ENCODE data around the gene PRSS33.

The PRSS33 gene

GRCh38 chr16:2786061-2786825 lies 1.1 kb downstream of the PRSS33 start:
- H3K4me3 ChIP-seq (replicated peaks; ENCODE audit: low read depth, low read length) = no peak overlapping the region
- DNase-seq (ENCODE audit: extremely low read depth, insufficient read length) = no peak
- H3K27me3 ChIP-seq (replicated peaks; ENCODE audit: control insufficient read depth, insufficient read depth, low read length) = no peaks in the 10 kb centered on the region; the same call in 1 of the 2 replicates
- H3K36me3 ChIP-seq (ENCODE audit: control insufficient read depth, insufficient read depth, low read length) = no peaks in the 10 kb centered on the region
- no peak for TF ChIP-seq CTCF (IDR thresholded peaks at IDR 0.05; ENCODE audit: insufficient read depth, low read length, poor library complexity, severe bottlenecking)

DNA sequence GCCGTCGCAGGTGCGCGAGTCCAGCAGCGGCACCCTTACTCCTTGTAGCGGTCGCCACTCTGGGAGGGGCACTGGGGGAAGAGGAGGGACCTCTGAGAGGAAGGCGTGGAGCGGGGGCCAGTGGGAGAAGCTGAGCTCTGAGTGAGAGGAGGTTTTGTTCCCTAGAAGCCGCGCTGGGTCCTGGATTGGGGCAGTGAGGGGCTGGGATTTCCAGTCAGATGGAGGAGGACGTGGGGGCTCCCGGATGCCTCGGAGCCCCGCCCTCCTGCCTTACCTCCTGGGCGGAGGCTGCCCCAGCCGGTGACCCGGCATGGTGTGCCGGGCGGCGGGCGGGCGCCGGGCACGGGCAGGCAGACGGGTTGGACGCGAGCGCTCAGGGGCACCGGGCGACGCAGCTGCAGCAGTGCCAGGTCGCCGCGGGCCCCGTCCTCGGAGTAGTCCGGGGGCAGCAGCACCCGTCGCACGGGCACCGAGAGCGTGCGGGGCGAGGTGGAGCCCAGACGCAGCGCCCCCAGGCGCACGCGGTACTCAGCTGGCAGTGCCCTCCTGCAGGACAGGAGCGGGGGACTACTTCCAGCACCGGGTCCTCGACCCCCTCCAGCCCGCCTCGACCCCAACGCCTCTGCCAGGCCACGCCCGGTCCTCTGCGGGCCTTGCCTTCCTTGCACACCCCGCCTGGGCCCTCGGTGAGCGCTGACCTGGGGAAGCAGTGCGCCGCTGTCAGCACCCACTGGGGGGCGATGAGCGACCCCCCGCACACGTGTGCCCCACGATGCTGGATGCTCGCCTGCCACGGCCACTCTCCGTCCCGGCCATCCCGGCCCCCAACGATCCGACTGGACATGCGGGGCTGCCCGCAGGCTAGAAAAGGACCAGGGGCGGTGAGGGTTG lies 2.0 kb downstream of the PRSS33 start:
- Histone ChIP-seq H3K4me3 (replicated peaks; ENCODE audit: low read depth, low read length) (no peak overlapping the region), H3K27me3 (replicated peaks; ENCODE audit: control insufficient read depth, insufficient read depth, low read length) (no peaks in the 10 kb centered on the region; the same call in 1 of the 2 replicates), H3K36me3 (ENCODE audit: control insufficient read depth, insufficient read depth, low read length) (no peaks in the 10 kb centered on the region)
- DNase-seq (ENCODE audit: extremely low read depth, insufficient read length) = no peak
- peak; percentile 16 for TF ChIP-seq CTCF (IDR thresholded peaks at IDR 0.05; ENCODE audit: insufficient read depth, low read length, poor library complexity, severe bottlenecking)

DNA sequence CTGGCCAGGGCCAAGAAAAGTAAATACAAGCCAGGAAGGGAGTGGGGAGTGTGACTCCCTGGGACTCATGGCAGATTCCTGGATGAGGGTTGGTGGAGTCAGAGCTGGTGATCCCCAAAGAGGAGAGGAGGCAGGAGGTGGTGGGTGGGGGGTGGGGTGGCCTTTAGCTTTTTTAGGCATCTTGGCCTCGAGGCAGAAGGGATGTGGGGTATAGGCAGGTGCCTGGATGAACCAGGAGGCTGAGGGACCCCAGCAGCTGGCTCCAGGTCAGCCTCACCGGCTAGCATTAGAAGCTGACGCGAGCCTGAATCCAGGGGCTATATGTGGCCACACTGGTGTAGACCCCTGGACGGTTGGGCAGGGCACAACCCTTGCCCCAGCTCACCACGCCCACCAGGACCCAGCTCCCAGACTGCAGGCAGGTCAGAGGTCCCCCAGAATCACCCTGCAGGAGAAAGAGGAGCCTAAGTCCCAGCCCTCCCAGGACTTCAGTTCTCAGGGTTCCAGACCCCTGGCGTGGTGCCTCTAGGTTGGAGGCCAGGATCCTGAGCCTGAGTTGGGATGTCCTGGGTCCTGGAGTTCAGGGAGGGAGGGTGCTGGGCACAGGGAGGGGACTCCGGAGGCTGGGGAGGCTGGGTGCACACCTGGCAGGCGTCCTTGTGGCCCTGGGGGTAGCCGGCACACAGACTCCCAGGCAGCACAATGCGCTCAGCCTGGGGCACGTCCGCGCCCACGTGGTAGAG lies 2.8 kb downstream of the PRSS33 start:
- Histone ChIP-seq H3K27me3 (replicated peaks; ENCODE audit: control insufficient read depth, insufficient read depth, low read length) (no peaks in the 10 kb centered on the region; the same call in 1 of the 2 replicates), H3K36me3 (ENCODE audit: control insufficient read depth, insufficient read depth, low read length) (no peaks in the 10 kb centered on the region), H3K4me3 (replicated peaks; ENCODE audit: low read depth, low read length) (no peak overlapping the region)
- no peak for TF ChIP-seq CTCF (IDR thresholded peaks at IDR 0.05; ENCODE audit: insufficient read depth, low read length, poor library complexity, severe bottlenecking)
- no peak for DNase-seq (ENCODE audit: extremely low read depth, insufficient read length)

- no peak overlapping the region for H3K4me3 ChIP-seq (replicated peaks; ENCODE audit: low read depth, low read length)
- no peaks in the 10 kb centered on the region; the same call in 1 of the 2 replicates for H3K27me3 ChIP-seq (replicated peaks; ENCODE audit: control insufficient read depth, insufficient read depth, low read length)
- no peak for TF ChIP-seq CTCF (IDR thresholded peaks at IDR 0.05; ENCODE audit: insufficient read depth, low read length, poor library complexity, severe bottlenecking)
- DNase-seq (ENCODE audit: extremely low read depth, insufficient read length) = no peak
- H3K36me3 ChIP-seq (ENCODE audit: control insufficient read depth, insufficient read depth, low read length) = no peaks in the 10 kb centered on the region
Observed at GRCh38 chr16:2783581-2784357, 3.6 kb downstream of the PRSS33 start.

Data from GM06990 (cell line).